ENCODE data around the gene ZMYM1.
"Not testable (repeated sequence)": the region's sequence is repeated elsewhere in the genome, so short reads cannot be mapped to it uniquely, and the experiment has no call there.

Gene ZMYM1

GRCh38 chr1:35069746-35070145, 9.4 kb upstream of the ZMYM1 start:
- no peak overlapping the region for H3K27ac ChIP-seq
- no peak overlapping the region for H3K4me3 ChIP-seq

GRCh38 chr1:35073265-35073811, 5.8 kb upstream of the ZMYM1 start:
- no peak overlapping the region for H3K4me3 ChIP-seq

GRCh38 chr1:35076426-35076825, 2.8 kb upstream of the ZMYM1 start:
- H3K27ac ChIP-seq = not testable (repeated sequence)

More at GRCh38 chr1:35073265-35073811, 5.8 kb upstream of the ZMYM1 start:
- H3K27ac ChIP-seq = no peak overlapping the region

GRCh38 chr1:35080171-35080854, 1.1 kb downstream of the ZMYM1 start:
- H3K27ac ChIP-seq = peak overlapping the region in 12 of 21 experiments; percentile 84 to 95 (median 90)
- H3K4me3 ChIP-seq = peak overlapping the region; percentile 44 to 79 (median 63)

More at GRCh38 chr1:35076426-35076825, 2.8 kb upstream of the ZMYM1 start:
- not testable (repeated sequence) for H3K4me3 ChIP-seq

- H3K4me3 ChIP-seq = no peak overlapping the region
- H3K27ac ChIP-seq = peak overlapping the region in 2 of 21 experiments; percentile 1 to 27
Observed at GRCh38 chr1:35085421-35085820, 6.2 kb downstream of the ZMYM1 start.

GRCh38 chr1:35097224-35097623, 18.0 kb downstream of the ZMYM1 start:
- Histone ChIP-seq H3K27ac (no peak overlapping the region), H3K4me3 (no peak overlapping the region)

GRCh38 chr1:35111106-35111505, 31.9 kb downstream of the ZMYM1 start:
- Histone ChIP-seq H3K27ac (no peak overlapping the region), H3K4me3 (no peak overlapping the region)

GRCh38 chr1:35112668-35113067, 33.5 kb downstream of the ZMYM1 start:
- Histone ChIP-seq H3K4me3 (no peak overlapping the region), H3K27ac (no peak overlapping the region)

- no peak overlapping the region for H3K4me3 ChIP-seq
- H3K27ac ChIP-seq = no peak overlapping the region
Observed at GRCh38 chr1:35115459-35116383, 36.5 kb downstream of the ZMYM1 start.

- peak overlapping the region in 2 of 21 experiments; percentile 17 to 62 for H3K27ac ChIP-seq
- H3K4me3 ChIP-seq = peak overlapping the region in 5 of 7 experiments; percentile 12 to 31 (median 20)
Observed at GRCh38 chr1:35120458-35121133, 41.4 kb downstream of the ZMYM1 start.

- Histone ChIP-seq H3K4me3 (no peak overlapping the region), H3K27ac (no peak overlapping the region)
Observed at GRCh38 chr1:35122311-35122710, 43.1 kb downstream of the ZMYM1 start.

GRCh38 chr1:35126546-35126945, 47.4 kb downstream of the ZMYM1 start:
- H3K27ac ChIP-seq = no peak overlapping the region
- H3K4me3 ChIP-seq = no peak overlapping the region

GRCh38 chr1:35129080-35129479, 49.9 kb downstream of the ZMYM1 start:
- Histone ChIP-seq H3K27ac (no peak overlapping the region), H3K4me3 (no peak overlapping the region)

GRCh38 chr1:35136780-35137179, 57.6 kb downstream of the ZMYM1 start:
- Histone ChIP-seq H3K4me3 (no peak overlapping the region), H3K27ac (no peak overlapping the region)

GRCh38 chr1:35137590-35137989, 58.4 kb downstream of the ZMYM1 start:
- H3K4me3 ChIP-seq, H3K27ac ChIP-seq: not testable (repeated sequence)

- not testable (repeated sequence) for H3K27ac ChIP-seq, H3K4me3 ChIP-seq
Observed at GRCh38 chr1:35142294-35142693, 63.1 kb downstream of the ZMYM1 start.

GRCh38 chr1:35142728-35143127, 63.5 kb downstream of the ZMYM1 start:
- H3K4me3 ChIP-seq, H3K27ac ChIP-seq: not testable (repeated sequence)

GRCh38 chr1:35143737-35144508, 64.7 kb downstream of the ZMYM1 start:
- no peak overlapping the region for H3K27ac ChIP-seq
- H3K4me3 ChIP-seq = no peak overlapping the region

GRCh38 chr1:35145892-35146549, 66.8 kb downstream of the ZMYM1 start:
- H3K4me3 ChIP-seq = peak overlapping the region in 1 of 7 experiments; percentile 9
- H3K27ac ChIP-seq = not testable (repeated sequence)

Data from skin epidermis (tissue), 12 donors.